GM21786 (cell line): ENCODE results near the gene KIRREL1.

Experiments used
- ATAC-seq: cut with Tn5 transposase; IDR thresholded peaks from one replicate; pipeline ENCODE4 v1.9.1; 2021; ENCODE audit not compliant: unreplicated experiment

KIRREL1 gene

GRCh38 chr1:158067662-158068061 is 74.2 kb downstream of the KIRREL1 start:
- no peak for ATAC-seq

GRCh38 chr1:158068918-158069317 is 75.5 kb downstream of the KIRREL1 start:
- ATAC-seq: no peak

GRCh38 chr1:158071138-158071537 is 77.7 kb downstream of the KIRREL1 start:
- no peak for ATAC-seq

- ATAC-seq: no peak
Observed at GRCh38 chr1:158075078-158075477, 81.6 kb downstream of the KIRREL1 start.

- ATAC-seq: no peak
Observed at GRCh38 chr1:158076441-158076840, 83.0 kb downstream of the KIRREL1 start.

- ATAC-seq: no peak
Observed at GRCh38 chr1:158077411-158078256, 84.2 kb downstream of the KIRREL1 start.

GRCh38 chr1:158078569-158079080 is 85.2 kb downstream of the KIRREL1 start:
- ATAC-seq: no peak

GRCh38 chr1:158080066-158080465 is 86.6 kb downstream of the KIRREL1 start:
- ATAC-seq: no peak

GRCh38 chr1:158084336-158084735 is 90.9 kb downstream of the KIRREL1 start:
- ATAC-seq: no peak

GRCh38 chr1:158084747-158085146 is 91.3 kb downstream of the KIRREL1 start:
- no peak for ATAC-seq

- no peak for ATAC-seq
Observed at GRCh38 chr1:158087320-158087927, 94.0 kb downstream of the KIRREL1 start.

GRCh38 chr1:158089476-158089875 is 96.0 kb downstream of the KIRREL1 start:
- ATAC-seq: no peak

GRCh38 chr1:158089925-158090637 is 96.6 kb downstream of the KIRREL1 start:
- no peak for ATAC-seq

- no peak for ATAC-seq
Observed at GRCh38 chr1:158093376-158093775, 99.9 kb downstream of the KIRREL1 start.

GRCh38 chr1:158094571-158094970 is 101.1 kb downstream of the KIRREL1 start:
- ATAC-seq: no peak

- ATAC-seq: no peak
Observed at GRCh38 chr1:158095737-158096335, 102.4 kb downstream of the KIRREL1 start.

GRCh38 chr1:158098256-158098655 is 104.8 kb downstream of the KIRREL1 start:
- ATAC-seq: no peak

GRCh38 chr1:158099185-158099584 is 105.7 kb downstream of the KIRREL1 start:
- ATAC-seq: no peak

- no peak for ATAC-seq
Observed at GRCh38 chr1:158100498-158100897, 107.1 kb downstream of the KIRREL1 start.

- ATAC-seq: no peak
Observed at GRCh38 chr1:158101455-158101854, 108.0 kb downstream of the KIRREL1 start.

- no peak for ATAC-seq
Observed at GRCh38 chr1:158101927-158102326, 108.5 kb downstream of the KIRREL1 start.
